GM18907 (cell line): ENCODE measurements around the gene DDN.

Experiments used
- ATAC-seq: cut with Tn5 transposase; IDR thresholded peaks from one replicate; pipeline ENCODE4 v1.9.1; 2021; ENCODE audit warnings: mild to moderate bottlenecking, moderate library complexity; ENCODE audit not compliant: unreplicated experiment

Gene DDN

GRCh38 chr12:49014547-49014946 lies 15.4 kb upstream of the DDN start:
- no peak for ATAC-seq

DNA sequence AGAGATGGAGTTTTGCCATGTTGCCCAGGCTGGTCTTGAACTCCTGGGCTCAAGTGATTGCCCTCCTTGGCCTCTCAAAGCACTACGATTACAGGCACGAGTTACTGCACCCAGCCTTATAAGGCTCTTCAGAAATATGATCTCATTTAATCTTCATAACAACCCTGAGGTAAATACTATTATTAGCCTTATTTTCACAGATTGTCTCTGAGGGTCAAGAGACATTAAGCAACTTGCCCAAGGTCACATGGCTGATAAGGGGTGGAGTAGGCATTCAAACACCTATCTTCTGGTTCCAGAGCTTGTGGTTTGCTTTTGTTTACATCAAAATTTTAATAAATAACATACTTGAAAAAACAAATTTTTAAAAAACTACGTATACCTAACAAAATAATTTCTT lies 14.3 kb upstream of the DDN start:
- ATAC-seq: no peak

DNA sequence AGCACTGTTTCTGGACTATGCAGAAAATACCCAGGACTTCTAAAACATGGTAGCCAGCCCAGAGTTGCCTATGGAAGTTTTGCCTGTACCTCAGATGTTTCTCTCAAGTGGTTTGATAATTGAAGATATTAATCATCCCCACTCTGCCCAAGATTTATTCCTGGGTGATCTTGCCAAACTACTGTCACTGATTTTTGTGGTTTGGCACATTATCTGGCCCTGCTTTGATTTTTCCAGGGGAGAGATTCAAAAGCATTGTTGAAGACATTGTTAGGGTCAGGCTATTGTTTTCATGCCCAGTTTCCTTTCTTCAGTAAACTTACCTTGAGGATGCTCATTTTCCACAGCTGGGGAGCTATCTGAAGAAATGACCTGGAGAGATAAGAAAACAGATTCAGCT lies 13.6 kb upstream of the DDN start:
- no peak for ATAC-seq

GRCh38 chr12:49010092-49010668 lies 11.0 kb upstream of the DDN start:
- ATAC-seq: no peak

GRCh38 chr12:49008943-49009342 lies 9.8 kb upstream of the DDN start:
- ATAC-seq: no peak

DNA sequence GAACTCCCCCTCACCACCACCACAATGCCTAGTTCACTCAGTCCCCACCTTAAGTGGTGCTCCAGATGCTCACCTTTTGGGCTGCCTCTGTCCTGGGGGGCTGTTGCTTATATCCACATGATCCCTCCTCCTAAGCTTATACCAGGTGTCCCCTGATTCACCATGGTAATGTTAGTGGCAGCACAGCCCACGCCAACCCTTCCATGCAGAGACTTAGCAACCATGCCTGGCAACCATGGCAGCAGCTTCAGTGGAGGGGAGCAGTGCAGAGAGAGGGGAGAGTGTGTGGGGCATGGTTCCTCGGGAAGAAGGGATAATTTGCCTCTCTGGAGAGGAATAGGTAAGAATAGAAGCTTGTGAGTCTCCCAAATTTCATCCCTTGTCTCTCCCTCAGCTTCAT lies 1.2 kb upstream of the DDN start:
- no peak for ATAC-seq

DNA sequence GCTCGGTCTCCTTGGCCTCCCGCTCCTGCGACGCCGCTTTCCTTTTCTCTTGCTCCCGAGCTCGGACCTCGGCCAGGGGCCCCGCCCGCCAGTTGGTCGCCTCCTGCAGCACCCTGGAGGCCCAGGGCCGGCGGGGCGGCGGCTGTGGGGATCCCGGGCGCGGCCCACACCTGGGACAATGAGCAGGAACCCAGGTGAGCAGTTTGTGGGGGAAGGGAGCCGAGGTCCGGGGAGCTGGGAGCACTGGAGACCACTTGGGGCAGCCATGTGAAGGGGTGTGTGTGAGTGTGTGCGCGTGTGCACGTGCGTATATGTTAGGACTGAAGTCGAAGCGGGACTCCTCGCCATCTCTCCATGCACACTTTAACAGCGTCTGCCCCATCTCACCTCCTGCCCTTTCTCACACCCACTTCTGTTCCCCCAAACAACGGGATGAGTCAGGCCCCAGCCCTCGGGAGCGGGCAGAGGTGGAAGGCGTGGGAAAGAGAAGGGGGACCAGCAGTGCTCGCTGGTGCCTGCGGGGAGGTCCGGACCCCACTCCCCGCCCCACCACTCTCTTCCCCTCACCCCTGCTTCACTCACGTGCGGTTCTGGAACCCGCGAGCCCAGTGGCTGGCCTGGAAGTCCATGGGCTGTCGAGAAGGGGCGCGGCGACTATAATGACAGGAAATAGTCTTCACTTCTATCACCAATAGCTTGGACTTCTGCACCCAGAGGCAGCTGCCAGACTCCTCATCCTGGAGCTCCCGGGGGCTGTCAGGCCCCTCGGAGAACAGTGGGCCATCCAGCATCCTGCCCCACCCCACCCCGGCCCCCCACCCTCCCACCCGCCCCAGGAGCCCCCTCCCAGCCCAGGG lies 450 bp downstream of the DDN start:
- peak; percentile 23 for ATAC-seq

DNA sequence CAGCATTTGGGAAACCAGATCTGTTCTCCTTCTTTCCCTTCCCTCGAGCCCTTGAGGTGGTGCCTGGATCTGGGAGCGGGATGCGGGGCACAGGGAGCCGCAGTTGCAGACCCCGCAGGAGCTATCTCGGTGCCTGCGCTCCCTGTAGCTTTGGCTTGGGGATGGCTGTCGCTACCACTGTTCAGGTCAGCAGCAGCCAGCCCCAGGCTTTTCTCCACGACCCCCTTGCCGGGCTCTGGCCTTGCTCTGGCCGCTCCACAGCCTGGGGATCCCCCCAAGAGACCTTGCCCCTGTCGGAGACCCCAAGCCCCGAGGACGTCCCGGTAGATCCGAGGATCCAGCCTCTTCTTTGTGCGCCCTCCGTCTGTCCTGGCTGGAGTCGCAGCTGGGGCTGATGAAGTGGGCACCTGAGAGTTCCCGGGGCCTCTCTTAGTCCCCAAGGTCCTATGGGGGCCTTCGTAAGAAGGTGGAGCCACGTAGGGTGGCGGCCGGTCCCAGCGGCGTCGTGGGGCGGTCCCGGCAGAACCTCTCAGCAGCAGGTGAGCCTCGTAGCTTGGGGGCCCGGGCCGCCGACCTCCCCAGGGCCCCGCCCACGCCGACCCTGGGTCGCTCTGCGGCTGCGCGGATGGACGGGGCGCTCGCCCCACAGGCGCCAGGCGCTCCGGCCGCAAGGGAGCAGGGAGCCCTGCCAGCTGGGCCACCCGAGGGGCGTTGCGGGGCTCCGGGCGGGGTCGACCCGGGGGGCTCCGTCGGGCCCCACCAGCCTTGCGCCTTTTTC lies 1.3 kb downstream of the DDN start:
- ATAC-seq: peak; percentile 43

- ATAC-seq: peak; percentile 31
Measured at GRCh38 chr12:48996794-48997718, 2.1 kb downstream of the DDN start.

DNA sequence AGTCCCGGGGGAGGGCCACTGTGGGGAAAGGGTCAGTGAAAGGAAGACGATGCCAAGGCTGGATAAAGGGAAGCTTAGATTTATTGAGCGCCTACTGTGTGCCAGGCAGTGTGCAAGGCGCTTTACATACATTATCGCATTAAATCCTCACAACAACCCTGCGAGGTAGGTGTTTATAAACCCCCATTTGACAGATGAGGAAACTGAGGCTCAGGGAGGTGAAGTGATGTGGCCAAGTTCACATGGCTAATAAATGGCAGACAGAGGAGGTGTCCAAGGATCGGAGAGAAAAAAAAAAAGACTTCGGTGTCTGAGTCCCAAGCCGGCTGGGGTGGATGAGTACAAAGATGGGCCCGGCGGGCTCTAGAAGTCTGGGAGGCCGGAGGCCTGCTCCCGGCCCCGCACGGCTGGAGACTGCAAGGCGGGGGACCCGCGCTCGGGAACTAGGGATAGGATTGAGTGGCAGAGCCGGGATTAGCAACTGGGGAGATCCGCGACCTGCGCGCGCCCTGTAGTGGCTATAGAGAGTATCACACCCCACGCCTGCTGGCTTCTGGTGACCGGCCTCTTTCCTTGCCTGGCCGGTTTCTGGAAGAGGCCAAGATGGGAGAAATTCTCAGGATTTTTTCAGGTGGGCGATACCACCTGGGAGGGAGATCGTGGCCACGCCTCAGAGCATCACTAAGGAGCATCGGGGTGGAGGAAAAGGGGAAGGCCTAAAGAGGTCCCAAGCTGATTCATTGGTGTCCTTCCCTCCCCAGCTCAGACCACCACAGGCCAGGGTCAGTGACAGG lies 3.9 kb downstream of the DDN start:
- no peak for ATAC-seq

- ATAC-seq: no peak
Measured at GRCh38 chr12:48994224-48995085, 4.7 kb downstream of the DDN start.

- ATAC-seq: no peak
Measured at GRCh38 chr12:48993787-48994186, 5.4 kb downstream of the DDN start.

DNA sequence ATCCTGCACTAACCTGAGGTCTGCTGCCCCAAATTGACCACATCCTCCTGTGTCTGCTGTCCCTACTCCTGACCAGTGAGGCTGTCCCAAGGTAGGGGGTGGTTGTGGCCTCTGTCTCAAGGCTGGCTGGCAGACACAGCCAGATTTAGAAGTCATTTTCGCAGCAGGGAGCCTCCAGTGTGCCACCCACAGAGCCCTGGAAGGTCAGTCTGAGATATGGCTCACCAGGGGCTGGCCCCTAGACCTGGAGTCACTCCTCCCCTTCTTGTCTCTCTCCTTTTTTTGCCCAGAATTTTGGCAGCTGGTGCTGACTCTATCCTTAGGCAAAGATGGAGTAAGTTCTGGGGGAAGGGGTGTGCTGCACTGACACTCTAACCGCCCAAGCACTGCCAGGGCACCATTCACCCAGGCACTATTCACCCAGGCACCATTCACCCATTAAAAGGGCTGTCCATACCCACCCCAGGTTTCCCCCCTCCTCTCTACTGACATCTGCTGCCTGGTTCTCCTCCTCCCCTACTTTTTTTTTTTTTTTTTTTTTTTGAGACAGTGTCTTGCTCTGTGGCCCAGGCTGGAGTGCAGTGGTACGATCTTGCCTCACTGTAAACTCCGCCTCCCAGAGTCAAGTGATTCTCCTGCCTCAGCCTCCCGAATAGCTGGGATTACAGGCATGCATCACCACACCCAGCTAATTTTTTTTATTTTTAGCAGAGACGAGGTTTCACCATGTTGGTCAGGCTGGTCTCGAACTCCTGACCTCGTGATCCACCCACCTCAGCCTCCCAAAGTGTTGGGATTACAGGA lies 7.7 kb downstream of the DDN start:
- no peak for ATAC-seq

DNA sequence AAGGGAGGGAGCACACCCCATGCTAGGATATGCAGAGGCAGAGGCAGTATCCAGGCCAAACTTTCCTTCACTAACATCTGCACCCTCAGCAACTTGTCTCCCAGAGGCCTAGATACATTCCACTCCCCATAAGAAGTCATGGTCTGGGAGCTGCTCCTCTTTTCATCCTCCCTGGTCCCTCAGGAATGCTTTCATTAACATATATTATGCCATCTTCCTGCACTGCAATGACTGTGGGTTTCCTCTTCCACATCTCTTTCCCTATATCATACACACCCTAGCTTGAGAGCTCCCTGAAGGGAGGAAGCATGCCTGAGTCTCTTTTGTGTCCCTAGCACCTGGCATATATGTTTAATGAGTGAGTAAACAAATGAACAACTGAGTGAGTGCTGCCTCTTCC lies 8.6 kb downstream of the DDN start:
- ATAC-seq: no peak

- peak; percentile 65 for ATAC-seq
Measured at GRCh38 chr12:48988030-48988649, 11.0 kb downstream of the DDN start.

DNA sequence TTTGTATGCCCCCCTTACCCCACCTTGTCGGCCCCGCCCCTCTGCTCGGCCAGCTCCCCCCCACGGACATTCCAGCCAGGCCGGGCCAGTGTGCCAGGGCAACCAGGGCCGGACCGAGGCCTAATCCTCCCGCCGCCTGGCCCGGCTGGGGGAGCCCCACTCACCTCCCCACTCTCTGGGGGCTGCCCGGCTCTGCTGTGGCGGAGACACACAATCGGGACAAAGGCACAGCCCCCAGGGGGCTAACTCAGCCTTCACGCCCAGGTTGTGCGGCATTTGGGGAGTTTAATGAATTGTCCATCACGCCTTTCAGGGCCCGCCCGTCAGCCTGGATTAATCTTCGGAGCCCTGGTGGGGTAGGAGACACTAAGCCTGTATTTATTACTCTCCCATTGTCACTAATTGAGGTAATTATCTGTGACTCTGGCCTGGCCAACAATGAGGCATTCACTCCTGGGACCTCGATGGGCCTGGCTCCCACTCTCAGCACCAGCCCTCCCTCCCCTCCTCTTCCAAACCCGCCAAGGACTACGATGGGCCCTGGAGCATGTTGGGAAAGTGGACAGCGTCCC lies 12.4 kb downstream of the DDN start:
- no peak for ATAC-seq

DNA sequence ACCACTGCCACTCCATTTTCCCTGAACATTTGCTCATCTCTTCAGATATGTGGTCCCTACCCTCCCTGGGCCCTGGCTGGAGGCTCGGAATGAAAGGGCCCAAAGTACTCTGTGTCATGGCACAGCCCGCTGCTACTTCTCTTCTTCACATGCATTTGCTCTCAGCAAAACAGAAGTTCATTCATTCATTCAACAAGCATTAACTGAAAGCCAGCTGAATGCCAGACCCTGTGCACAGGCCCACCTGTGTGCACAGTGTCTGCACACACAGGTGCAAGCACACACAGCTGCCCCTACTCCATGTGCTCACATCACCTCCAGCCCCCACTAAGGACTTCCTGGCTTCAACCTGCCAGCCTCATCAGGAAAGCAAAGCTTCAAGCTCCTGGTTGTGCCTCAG lies 13.3 kb downstream of the DDN start:
- ATAC-seq: no peak
